Measurements from ENCODE around the gene CNGA4. TPM values are rescaled to one million over a fixed set of nuclear protein-coding genes. Genes with fewer than 3 reads are reported as not detected.

CNGA4 gene
- total and polyA plus RNA-seq, 3 donors from 2014 or later = 7.9 to 14.4 (median 9.1) TPM

DNA sequence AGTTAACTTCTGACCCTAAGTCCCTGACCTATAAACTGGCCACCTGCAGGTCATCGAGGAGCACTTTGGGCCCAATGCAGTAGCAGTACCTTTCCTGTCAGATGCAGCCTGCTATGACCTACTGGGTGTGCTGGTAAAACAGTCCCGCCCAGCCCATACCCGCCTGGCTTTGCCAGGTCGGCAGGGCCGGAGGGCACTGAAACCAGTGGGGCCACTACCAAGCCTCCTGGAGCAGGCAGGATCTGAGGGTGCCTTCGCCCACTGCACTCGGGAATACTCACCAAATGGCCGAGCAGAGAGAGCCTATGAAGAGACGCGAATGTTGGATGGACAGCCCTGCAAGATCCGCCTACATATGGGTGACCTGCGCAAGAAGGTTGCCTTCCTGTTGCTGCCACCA lies 29.1 kb upstream of the CNGA4 start:
- no peak for DNase-seq
- intact Hi-C loops (cut with DNase I; ENCODE audit: low total_unique reads) = no loop called here
- Histone ChIP-seq H3K27ac (no peak overlapping the region), H3K36me3 (ENCODE audit: low read depth, missing control alignments) (no peaks in the 10 kb centered on the region), H3K4me1 (no peaks in the 10 kb centered on the region), H3K9me3 (no peaks in the 10 kb centered on the region), H3K27me3 (no peaks in the 10 kb centered on the region), H3K4me3 (no peak overlapping the region)
- TF ChIP-seq CTCF (IDR thresholded peaks at IDR 0.05) (no peak), POLR2A (IDR thresholded peaks at IDR 0.05) (no peak)
- WGBS, 2 donors = 98 to 100% methylated on average over 1 to 12 of the region's 12 CpGs

DNA sequence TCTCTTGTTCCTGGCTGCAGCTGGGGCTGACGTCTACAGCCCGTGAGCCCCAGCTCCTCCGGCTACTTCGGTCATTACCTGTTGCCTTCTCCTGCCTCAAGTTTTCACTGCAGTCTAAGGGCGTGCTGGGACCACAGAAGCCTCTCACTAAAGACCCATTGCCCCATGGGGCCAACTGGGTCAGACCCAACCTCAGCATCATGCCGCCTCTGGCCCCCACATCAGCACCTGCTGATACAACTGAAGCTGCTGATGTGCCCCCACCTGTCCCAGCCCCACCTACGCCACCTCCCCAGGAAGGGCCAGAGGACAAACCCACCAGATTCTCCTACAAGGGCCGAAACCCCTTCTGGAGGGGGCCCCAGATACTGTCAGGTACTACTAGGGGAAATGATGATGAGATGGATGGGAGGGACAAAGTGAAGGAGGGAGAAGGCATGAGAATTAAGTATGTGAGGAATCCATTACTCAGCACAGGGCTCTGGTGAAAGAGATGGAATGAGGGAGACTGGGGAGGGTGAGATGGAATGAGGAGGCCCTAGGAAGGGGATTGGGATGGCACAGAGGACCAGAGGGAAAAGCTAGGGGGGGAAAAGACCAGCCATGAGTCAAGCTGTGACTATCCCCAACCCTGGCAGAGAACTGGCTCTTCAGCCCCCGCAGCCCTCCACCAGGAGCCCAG lies 28.5 kb upstream of the CNGA4 start:
- no peak overlapping the region for H3K4me3 ChIP-seq
- TF ChIP-seq POLR2A (IDR thresholded peaks at IDR 0.05) (no peak), CTCF (IDR thresholded peaks at IDR 0.05) (no peak)
- H3K36me3 ChIP-seq (ENCODE audit: low read depth, missing control alignments) = no peaks in the 10 kb centered on the region
- WGBS, 2 donors = 97% methylated on average over 9 of the region's 9 CpGs
- H3K9me3 ChIP-seq = no peaks in the 10 kb centered on the region
- no peak for DNase-seq
- H3K27ac ChIP-seq = no peak overlapping the region
- intact Hi-C loops (cut with DNase I; ENCODE audit: low total_unique reads) = no loop called here
- H3K27me3 ChIP-seq = no peaks in the 10 kb centered on the region
- H3K4me1 ChIP-seq = no peaks in the 10 kb centered on the region

DNA sequence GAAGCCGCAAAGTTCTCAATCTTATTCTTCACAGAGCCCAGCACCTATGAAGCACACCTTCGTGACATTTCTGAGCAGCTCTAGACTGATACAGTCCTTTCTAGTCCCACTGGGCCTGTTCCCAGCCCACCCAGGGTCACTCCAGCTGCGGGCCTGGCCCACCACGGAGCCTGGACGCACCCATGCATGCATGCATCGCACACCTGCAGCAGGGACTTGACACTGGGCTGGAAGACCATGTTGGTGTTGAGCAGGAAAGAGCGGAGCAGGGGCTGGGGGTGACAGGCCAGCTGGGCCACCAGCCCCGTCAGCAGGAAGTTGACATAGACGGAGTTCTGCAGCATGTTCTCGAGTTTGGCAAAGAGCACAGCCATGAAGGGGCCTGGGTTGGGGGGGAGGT lies 24.4 kb upstream of the CNGA4 start:
- intact Hi-C loops (cut with DNase I; ENCODE audit: low total_unique reads) = no loop called here
- Histone ChIP-seq H3K27me3 (no peaks in the 10 kb centered on the region), H3K9me3 (no peaks in the 10 kb centered on the region), H3K4me1 (no peaks in the 10 kb centered on the region), H3K36me3 (ENCODE audit: low read depth, missing control alignments) (no peaks in the 10 kb centered on the region), H3K27ac (no peak overlapping the region), H3K4me3 (no peak overlapping the region)
- TF ChIP-seq POLR2A (IDR thresholded peaks at IDR 0.05) = no peak
- 94% methylated on average over 7 to 10 of the region's 10 CpGs for WGBS, 2 donors
- DNase-seq = no peak

GRCh38 chr11:6216501-6216900 lies 22.4 kb upstream of the CNGA4 start:
- H3K4me3 ChIP-seq = no peak overlapping the region
- H3K4me1 ChIP-seq = no peaks in the 10 kb centered on the region
- 86 to 89% methylated on average over 4 of the region's 4 CpGs for WGBS, 2 donors
- H3K9me3 ChIP-seq = no peaks in the 10 kb centered on the region
- H3K27ac ChIP-seq = no peak overlapping the region
- no peak for DNase-seq
- H3K36me3 ChIP-seq (ENCODE audit: low read depth, missing control alignments) = no peaks in the 10 kb centered on the region
- TF ChIP-seq POLR2A (IDR thresholded peaks at IDR 0.05) = no peak
- no peak for TF ChIP-seq CTCF (IDR thresholded peaks at IDR 0.05)
- intact Hi-C loops (cut with DNase I; ENCODE audit: low total_unique reads) = no loop called here
- H3K27me3 ChIP-seq = no peaks in the 10 kb centered on the region

DNA sequence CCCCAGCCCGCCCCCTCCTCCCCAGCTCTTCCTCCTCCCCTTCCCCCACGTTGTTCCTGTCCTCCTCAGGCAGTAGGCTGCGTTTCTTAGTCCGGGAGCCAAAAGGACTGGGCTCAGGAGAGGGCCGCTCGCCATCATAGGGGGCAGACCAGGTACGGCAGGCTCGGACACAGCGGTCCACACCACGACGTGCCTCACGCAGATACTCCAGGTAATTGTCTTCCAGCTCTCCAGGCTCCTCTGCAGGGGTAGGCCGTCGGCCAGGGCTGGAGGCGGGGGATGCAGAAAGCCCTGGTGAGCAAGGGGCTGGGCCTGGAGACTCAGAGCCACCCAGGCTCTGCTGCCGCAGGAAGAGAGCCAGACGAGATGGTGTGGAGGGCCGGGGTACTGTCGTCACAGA lies 21.2 kb upstream of the CNGA4 start:
- intact Hi-C loops (cut with DNase I; ENCODE audit: low total_unique reads) = no loop called here
- TF ChIP-seq POLR2A (IDR thresholded peaks at IDR 0.05) = no peak
- no peak for TF ChIP-seq CTCF (IDR thresholded peaks at IDR 0.05)
- DNase-seq = no peak
- Histone ChIP-seq H3K9me3 (no peaks in the 10 kb centered on the region), H3K4me1 (no peaks in the 10 kb centered on the region), H3K27ac (no peak overlapping the region), H3K27me3 (no peaks in the 10 kb centered on the region), H3K36me3 (ENCODE audit: low read depth, missing control alignments) (no peaks in the 10 kb centered on the region), H3K4me3 (no peak overlapping the region)
- 88 to 89% methylated on average over 14 to 19 of the region's 19 CpGs for WGBS, 2 donors

All from testis (tissue), 3 donors.